Uterus (tissue), 2 donors: Measurements from ENCODE around the gene APPL1.

Experiments
- CTCF ChIP-seq, 4 experiments: fragments of 200-600 bp in 2 of 4; fragments of 450-650 bp in 2 of 4; sonication (generic) in 2 of 4; IDR thresholded peaks; one replicate each; pipeline ENCODE4 v1.5.1; 2016 to 2019; ENCODE audit warnings: antibody characterized with exemption in 4 of 4, mild to moderate bottlenecking in 2 of 4, moderate library complexity in 1 of 4
- POLR2A ChIP-seq, 2 donors: fragments of 450-650 bp; IDR thresholded peaks; one replicate each; pipeline ENCODE4 v1.6.1; 2016; ENCODE audit warnings: antibody characterized with exemption in 2 of 2, mild to moderate bottlenecking in 1 of 2, moderate library complexity in 1 of 2

- TF ChIP-seq CTCF (IDR thresholded peaks at IDR 0.05) = no peak
- no peak for TF ChIP-seq POLR2A (IDR thresholded peaks at IDR 0.05)
Observed at GRCh38 chr3:57281715-57282114, 54.2 kb downstream of the APPL1 start.
